Measurements from ENCODE around the gene CUBN. TPM values are rescaled to one million over a fixed set of nuclear protein-coding genes. Genes with fewer than 3 reads are reported as not detected.

CUBN gene
- total RNA-seq, 1 experiment from 2014 or later, result 0.07 TPM

GRCh38 chr10:16987206-16987621, 142.4 kb downstream of the CUBN start:
- H2AFZ ChIP-seq, result no peak overlapping the region
- TF ChIP-seq CTCF (conservative IDR thresholded peaks at IDR 0.05), result no peak
- no peak for TF ChIP-seq EZH2 (IDR thresholded peaks at IDR 0.05; ENCODE audit: low read depth)

GRCh38 chr10:16986406-16987205, 143.0 kb downstream of the CUBN start:
- Histone ChIP-seq H3K4me1 (replicated peaks; ENCODE audit: insufficient read depth) (no peaks in the 10 kb centered on the region), H3K27me3 (ENCODE audit: insufficient read depth, low read depth) (no peaks in the 10 kb centered on the region), H2AFZ (no peak overlapping the region), H3K79me2 (ENCODE audit: low read depth) (no peaks in the 10 kb centered on the region), H3K4me3 (no peak overlapping the region), H3K9me2 (ENCODE audit: insufficient read depth) (no peaks in the 10 kb centered on the region), H4K20me1 (ENCODE audit: insufficient read depth) (no peaks in the 10 kb centered on the region), H3K27ac (no peak overlapping the region), H3F3A (ENCODE audit: insufficient read depth, low read depth) (no peaks in the 10 kb centered on the region), H3K4me2 (no peak overlapping the region), H3K36me3 (ENCODE audit: low read depth) (no peaks in the 10 kb centered on the region), H3K9me3 (ENCODE audit: insufficient read depth, low read depth) (no peaks in the 10 kb centered on the region)
- intact Hi-C loops (cut with micrococcal nuclease; ENCODE audit: unreplicated experiment), result no loop called here
- TF ChIP-seq CTCF (conservative IDR thresholded peaks at IDR 0.05), result no peak
- TF ChIP-seq EZH2 (IDR thresholded peaks at IDR 0.05; ENCODE audit: low read depth), result no peak
- ChIA-PET CTCF (no interaction called here), POLR2A (ENCODE audit: unreplicated experiment) (interaction anchor here (0.7 kb wide), 1 partner anchor 94 kb away, joined by 13 read pairs; no protein-coding TSS in a partner anchor)
- DNase-seq, result no peak
- no TSS peak for BruUV-seq (replicated peaks)

More at GRCh38 chr10:16987206-16987621, 142.4 kb downstream of the CUBN start:
- Histone ChIP-seq H3F3A (ENCODE audit: insufficient read depth, low read depth) (no peaks in the 10 kb centered on the region), H3K27ac (no peak overlapping the region), H3K9me2 (ENCODE audit: insufficient read depth) (no peaks in the 10 kb centered on the region), H3K9me3 (ENCODE audit: insufficient read depth, low read depth) (no peaks in the 10 kb centered on the region), H3K27me3 (ENCODE audit: insufficient read depth, low read depth) (no peaks in the 10 kb centered on the region), H4K20me1 (ENCODE audit: insufficient read depth) (no peaks in the 10 kb centered on the region), H3K36me3 (ENCODE audit: low read depth) (no peaks in the 10 kb centered on the region), H3K4me1 (replicated peaks; ENCODE audit: insufficient read depth) (no peaks in the 10 kb centered on the region), H3K79me2 (ENCODE audit: low read depth) (no peaks in the 10 kb centered on the region), H3K4me3 (no peak overlapping the region), H3K4me2 (no peak overlapping the region)
- ChIA-PET POLR2A (ENCODE audit: unreplicated experiment) (interaction anchor here (0.7 kb wide), 1 partner anchor 95 kb away, joined by 13 read pairs; no protein-coding TSS in a partner anchor), CTCF (no interaction called here)
- intact Hi-C loops (cut with micrococcal nuclease; ENCODE audit: unreplicated experiment), result no loop called here
- no peak for DNase-seq
- BruUV-seq (replicated peaks), result no TSS peak

GRCh38 chr10:16986082-16986405, 143.6 kb downstream of the CUBN start:
- no peak overlapping the region for H3K4me3 ChIP-seq
- H3K4me2 ChIP-seq, result no peak overlapping the region
- H3F3A ChIP-seq (ENCODE audit: insufficient read depth, low read depth), result no peaks in the 10 kb centered on the region
- H3K27ac ChIP-seq, result no peak overlapping the region
- DNase-seq, result no peak
- BruUV-seq (replicated peaks), result no TSS peak
- H3K27me3 ChIP-seq (ENCODE audit: insufficient read depth, low read depth), result no peaks in the 10 kb centered on the region
- POLR2A ChIA-PET (ENCODE audit: unreplicated experiment), result no interaction called here
- intact Hi-C loops (cut with micrococcal nuclease; ENCODE audit: unreplicated experiment), result no loop called here
- no peaks in the 10 kb centered on the region for H3K9me2 ChIP-seq (ENCODE audit: insufficient read depth)
- no peak overlapping the region for H2AFZ ChIP-seq
- CTCF ChIA-PET, result no interaction called here
- H3K36me3 ChIP-seq (ENCODE audit: low read depth), result no peaks in the 10 kb centered on the region
- no peak for TF ChIP-seq EZH2 (IDR thresholded peaks at IDR 0.05; ENCODE audit: low read depth)
- H3K9me3 ChIP-seq (ENCODE audit: insufficient read depth, low read depth), result no peaks in the 10 kb centered on the region
- H3K4me1 ChIP-seq (replicated peaks; ENCODE audit: insufficient read depth), result no peaks in the 10 kb centered on the region
- H3K79me2 ChIP-seq (ENCODE audit: low read depth), result no peaks in the 10 kb centered on the region
- H4K20me1 ChIP-seq (ENCODE audit: insufficient read depth), result no peaks in the 10 kb centered on the region
